Tibial nerve (tissue), 4 donors: Measurements from ENCODE around the gene EML1.

ENCODE experiments used
- CTCF ChIP-seq, 5 experiments: fragments of 200-600 bp in 3 of 5; fragments of 450-650 bp in 2 of 5; sonication (generic) in 3 of 5; IDR thresholded peaks; one replicate each; pipeline ENCODE4 v1.5.1; 2016 to 2019; ENCODE audit warnings: antibody characterized with exemption in 5 of 5, mild to moderate bottlenecking in 3 of 5, moderate library complexity in 2 of 5
- EP300 ChIP-seq, 2 donors: sonication (generic); formaldehyde crosslinking; IDR thresholded peaks; one replicate each; pipeline ENCODE4 v1.6.1; 2017; ENCODE audit warnings: antibody characterized with exemption in 2 of 2, mild to moderate bottlenecking in 1 of 2
- POLR2A ChIP-seq, 2 donors: fragments of 450-650 bp; IDR thresholded peaks; one replicate each; pipeline ENCODE4 v1.6.1; 2017; ENCODE audit warnings: antibody characterized with exemption in 2 of 2, mild to moderate bottlenecking in 2 of 2, moderate library complexity in 2 of 2

GRCh38 chr14:99809859-99810558, 16.8 kb downstream of the EML1 start:
- TF ChIP-seq POLR2A (IDR thresholded peaks at IDR 0.05) (no peak), CTCF (IDR thresholded peaks at IDR 0.05) (no peak), EP300 (IDR thresholded peaks at IDR 0.05) (no peak)
